ENCODE results near the gene CDCA8. TPM values are rescaled to one million over a fixed set of nuclear protein-coding genes. Genes with fewer than 3 reads are reported as not detected.
"Not testable (repeated sequence)": the region's sequence is repeated elsewhere in the genome, so short reads cannot be mapped to it uniquely, and the experiment has no call there.

Gene CDCA8
- total RNA-seq, 1 experiment from 2014 or later: 48.5 TPM

DNA sequence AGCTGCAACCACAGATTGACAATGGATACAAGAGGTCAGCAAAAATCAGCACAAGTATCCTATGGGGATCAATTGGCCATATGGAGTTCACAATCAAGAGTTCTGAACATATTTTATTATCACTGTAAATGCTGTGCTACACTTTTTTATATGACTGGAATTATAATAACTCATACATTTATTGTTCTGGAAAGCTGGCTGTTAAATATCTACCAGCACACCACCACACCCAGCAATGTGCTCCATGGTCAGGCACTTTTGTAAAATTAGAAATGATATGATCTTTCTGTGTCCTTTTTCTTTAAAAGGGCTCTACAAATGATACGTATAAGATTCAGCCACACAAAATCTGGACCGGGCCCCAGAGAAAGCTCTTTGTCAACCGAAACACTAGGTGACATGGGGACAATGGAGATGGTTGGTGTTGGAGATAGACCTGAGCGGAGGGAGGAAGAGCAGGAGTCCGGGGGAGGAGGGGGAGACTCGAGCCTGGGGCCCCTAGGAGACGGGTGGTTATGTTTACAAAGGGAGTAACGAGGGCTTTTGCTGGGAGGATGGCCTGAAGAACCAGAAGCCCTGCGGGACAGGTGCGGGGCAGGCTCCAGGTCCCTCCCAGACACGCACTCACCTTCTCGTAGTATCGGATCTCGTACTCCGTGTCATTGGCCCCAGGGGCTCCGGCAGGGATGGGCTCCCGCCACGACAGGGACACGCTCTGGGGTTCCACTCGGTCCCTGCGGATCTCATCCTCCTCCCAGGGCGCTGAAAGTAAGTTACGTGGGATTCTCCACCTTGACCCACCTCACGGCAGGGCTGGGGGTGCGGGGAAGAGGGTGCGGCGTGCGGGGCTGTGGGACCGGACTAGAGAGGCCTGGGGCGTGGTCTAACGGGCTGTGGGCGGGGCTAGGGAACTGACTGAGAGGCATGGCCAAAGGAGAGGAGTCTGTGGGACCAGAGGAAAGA, 42.6 kb downstream of the CDCA8 start:
- no CpG with 5 or more reads among the region's 32 CpGs for WGBS (ENCODE audit: extremely low coverage, insufficient read length, low lambda C conversion rate)
- Histone ChIP-seq H3K18ac (ENCODE audit: insufficient read length, low read depth, low read length) (no peak overlapping the region), H2BK15ac (ENCODE audit: low read depth, low read length) (no peak overlapping the region), H2BK120ac (ENCODE audit: low read depth, low read length, poor library complexity, severe bottlenecking) (no peak overlapping the region), H3K4ac (ENCODE audit: low read depth, low read length) (no peak overlapping the region), H3K27ac (ENCODE audit: insufficient read length, low read depth, low read length) (no peak overlapping the region), H3K27me3 (ENCODE audit: insufficient read depth, low read length) (no peaks in the 10 kb centered on the region), H3K4me2 (ENCODE audit: insufficient read depth, insufficient read length, low read length) (peak overlapping the region; percentile 71), H3K79me1 (ENCODE audit: insufficient read depth, low read depth, low read length, poor library complexity, severe bottlenecking) (no peaks in the 10 kb centered on the region), H2BK5ac (ENCODE audit: insufficient read length, low read length) (no peak overlapping the region), H2AK5ac (ENCODE audit: insufficient read length, low read length) (no peak overlapping the region), H4K5ac (ENCODE audit: insufficient read length, low read depth, low read length) (no peak overlapping the region), H3K23me2 (ENCODE audit: insufficient read length, low read depth, low read length, poor library complexity, severe bottlenecking) (peaks cover 4% of the 10 kb centered on the region), H3K4me1 (ENCODE audit: insufficient read depth, low read length) (no peaks in the 10 kb centered on the region), H4K20me1 (ENCODE audit: control insufficient read depth, insufficient read depth, insufficient read length) (no peaks in the 10 kb centered on the region), H2BK20ac (ENCODE audit: low read depth, low read length, poor library complexity, severe bottlenecking) (no peak overlapping the region), H3T11ph (ENCODE audit: low read length) (no peak overlapping the region), H3K14ac (ENCODE audit: insufficient read depth, low read length) (no peak overlapping the region; the same call in 1 of the 2 replicates), H2BK12ac (ENCODE audit: insufficient read length, low read depth, low read length) (no peak overlapping the region), H2AFZ (ENCODE audit: low read length) (no peak overlapping the region), H3K9me3 (ENCODE audit: control insufficient read depth, low read depth, low read length) (no peaks in the 10 kb centered on the region), H3K9ac (ENCODE audit: extremely low read depth, insufficient read length, low read length) (no peak overlapping the region), H3K56ac (ENCODE audit: insufficient read length, low read depth, low read length) (no peak overlapping the region), H4K8ac (replicated peaks; ENCODE audit: insufficient read length, low read depth, low read length) (no peak overlapping the region), H3K23ac (ENCODE audit: insufficient read length, low read depth, low read length) (no peak overlapping the region), H4K91ac (ENCODE audit: insufficient read length, low read depth, low read length) (no peak overlapping the region), H3K79me2 (ENCODE audit: insufficient read depth, low read length) (no peaks in the 10 kb centered on the region)
- no peaks in the 10 kb centered on the region for H3K9me3 Mint-ChIP-seq
- H3K27ac Mint-ChIP-seq: no peak overlapping the region
- peaks cover 56% of the 10 kb centered on the region for H3K27me3 Mint-ChIP-seq (ENCODE audit: low read depth)
- H3K4me3 Mint-ChIP-seq: peak overlapping the region; percentile 75 to 87
- H3K4me1 Mint-ChIP-seq: peaks cover 6 to 9% of the 10 kb centered on the region in 2 experiments; a peak in 2 of 4 replicates
- TF ChIP-seq, protein P1, sequence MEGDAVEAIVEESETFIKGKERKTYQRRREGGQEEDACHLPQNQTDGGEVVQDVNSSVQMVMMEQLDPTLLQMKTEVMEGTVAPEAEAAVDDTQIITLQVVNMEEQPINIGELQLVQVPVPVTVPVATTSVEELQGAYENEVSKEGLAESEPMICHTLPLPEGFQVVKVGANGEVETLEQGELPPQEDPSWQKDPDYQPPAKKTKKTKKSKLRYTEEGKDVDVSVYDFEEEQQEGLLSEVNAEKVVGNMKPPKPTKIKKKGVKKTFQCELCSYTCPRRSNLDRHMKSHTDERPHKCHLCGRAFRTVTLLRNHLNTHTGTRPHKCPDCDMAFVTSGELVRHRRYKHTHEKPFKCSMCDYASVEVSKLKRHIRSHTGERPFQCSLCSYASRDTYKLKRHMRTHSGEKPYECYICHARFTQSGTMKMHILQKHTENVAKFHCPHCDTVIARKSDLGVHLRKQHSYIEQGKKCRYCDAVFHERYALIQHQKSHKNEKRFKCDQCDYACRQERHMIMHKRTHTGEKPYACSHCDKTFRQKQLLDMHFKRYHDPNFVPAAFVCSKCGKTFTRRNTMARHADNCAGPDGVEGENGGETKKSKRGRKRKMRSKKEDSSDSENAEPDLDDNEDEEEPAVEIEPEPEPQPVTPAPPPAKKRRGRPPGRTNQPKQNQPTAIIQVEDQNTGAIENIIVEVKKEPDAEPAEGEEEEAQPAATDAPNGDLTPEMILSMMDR (conservative IDR thresholded peaks at IDR 0.05): no peak
- H3K36me3 Mint-ChIP-seq (ENCODE audit: insufficient read depth in 1 of 3, low read depth in 3 of 3): no peaks in the 10 kb centered on the region
- peak; percentile 80 for DNase-seq

GRCh38 chr1:37737975-37738374, 45.7 kb downstream of the CDCA8 start:
- not testable (repeated sequence) for H3K23me2 ChIP-seq (ENCODE audit: insufficient read length, low read depth, low read length, poor library complexity, severe bottlenecking); H4K8ac ChIP-seq (replicated peaks; ENCODE audit: insufficient read length, low read depth, low read length); H3K18ac ChIP-seq (ENCODE audit: insufficient read length, low read depth, low read length); H2AFZ ChIP-seq (ENCODE audit: low read length); H3K9ac ChIP-seq (ENCODE audit: extremely low read depth, insufficient read length, low read length); H3K9me3 Mint-ChIP-seq; DNase-seq; H4K91ac ChIP-seq (ENCODE audit: insufficient read length, low read depth, low read length); H3K4ac ChIP-seq (ENCODE audit: low read depth, low read length); H3K27ac Mint-ChIP-seq; H3K4me1 ChIP-seq (ENCODE audit: insufficient read depth, low read length); H2BK5ac ChIP-seq (ENCODE audit: insufficient read length, low read length); H3K79me2 ChIP-seq (ENCODE audit: insufficient read depth, low read length); H3K27ac ChIP-seq (ENCODE audit: insufficient read length, low read depth, low read length); H3K56ac ChIP-seq (ENCODE audit: insufficient read length, low read depth, low read length); H3K23ac ChIP-seq (ENCODE audit: insufficient read length, low read depth, low read length); H2BK20ac ChIP-seq (ENCODE audit: low read depth, low read length, poor library complexity, severe bottlenecking); H3K27me3 ChIP-seq (ENCODE audit: insufficient read depth, low read length); H4K5ac ChIP-seq (ENCODE audit: insufficient read length, low read depth, low read length); H3K79me1 ChIP-seq (ENCODE audit: insufficient read depth, low read depth, low read length, poor library complexity, severe bottlenecking); H3K36me3 Mint-ChIP-seq (ENCODE audit: insufficient read depth in 1 of 3, low read depth in 3 of 3); H2BK12ac ChIP-seq (ENCODE audit: insufficient read length, low read depth, low read length); H3K9me3 ChIP-seq (ENCODE audit: control insufficient read depth, low read depth, low read length); H3K4me3 Mint-ChIP-seq; H2BK120ac ChIP-seq (ENCODE audit: low read depth, low read length, poor library complexity, severe bottlenecking); H4K20me1 ChIP-seq (ENCODE audit: control insufficient read depth, insufficient read depth, insufficient read length); H2AK5ac ChIP-seq (ENCODE audit: insufficient read length, low read length); H3T11ph ChIP-seq (ENCODE audit: low read length); H3K4me1 Mint-ChIP-seq; H2BK15ac ChIP-seq (ENCODE audit: low read depth, low read length); H3K14ac ChIP-seq (ENCODE audit: insufficient read depth, low read length); H3K4me2 ChIP-seq (ENCODE audit: insufficient read depth, insufficient read length, low read length)
- no CpG with 5 or more reads among the region's 7 CpGs for WGBS (ENCODE audit: extremely low coverage, insufficient read length, low lambda C conversion rate)
- H3K27me3 Mint-ChIP-seq (ENCODE audit: low read depth): peaks cover 68% of the 10 kb centered on the region
